PC-9 (cell line): ENCODE measurements around the gene LRP1B.

Experiments used
- CTCF ChIP-seq: fragments of 200-600 bp; sonication (generic); conservative IDR thresholded peaks from 2 replicates; pipeline ENCODE4 v1.6.1; 2017; ENCODE audit warnings: mixed run types, antibody characterized with exemption, mild to moderate bottlenecking, moderate library complexity
- EZH2 ChIP-seq: fragments of 200-600 bp; sonication (generic); IDR thresholded peaks from 2 replicates; pipeline ENCODE4 v1.8.0; 2017; ENCODE audit warnings: antibody characterized with exemption, low read depth

GRCh38 chr2:141381946-141382345, 748.9 kb downstream of the LRP1B start:
- no peak for TF ChIP-seq EZH2
- TF ChIP-seq CTCF = no peak
